ENCODE data around the gene SGPP2.

SGPP2 gene

GRCh38 chr2:222525811-222526210, 101.5 kb downstream of the SGPP2 start:
- no peak for DNase-seq (ENCODE audit: low spot score)

- DNase-seq (ENCODE audit: low spot score), result no peak
Measured at GRCh38 chr2:222526480-222527277, 102.3 kb downstream of the SGPP2 start.

- no peak for DNase-seq (ENCODE audit: low spot score)
Measured at GRCh38 chr2:222532315-222532714, 108.0 kb downstream of the SGPP2 start.

- DNase-seq (ENCODE audit: low spot score), result no peak
Measured at GRCh38 chr2:222535477-222535876, 111.1 kb downstream of the SGPP2 start.

- DNase-seq (ENCODE audit: low spot score), result no peak
Measured at GRCh38 chr2:222538535-222538934, 114.2 kb downstream of the SGPP2 start.

GRCh38 chr2:222544661-222545060, 120.3 kb downstream of the SGPP2 start:
- no peak for DNase-seq (ENCODE audit: low spot score)

GRCh38 chr2:222545823-222546795, 121.8 kb downstream of the SGPP2 start:
- no peak for DNase-seq (ENCODE audit: low spot score)

GRCh38 chr2:222547083-222547482, 122.7 kb downstream of the SGPP2 start:
- no peak for DNase-seq (ENCODE audit: low spot score)

GRCh38 chr2:222548992-222549391, 124.6 kb downstream of the SGPP2 start:
- peak; percentile 40 for DNase-seq (ENCODE audit: low spot score)

- DNase-seq (ENCODE audit: low spot score), result no peak
Measured at GRCh38 chr2:222554517-222554916, 130.2 kb downstream of the SGPP2 start.

GRCh38 chr2:222561151-222561550, 136.8 kb downstream of the SGPP2 start:
- no peak for DNase-seq (ENCODE audit: low spot score)

GRCh38 chr2:222561817-222562645, 137.7 kb downstream of the SGPP2 start:
- peak; percentile 82 for DNase-seq (ENCODE audit: low spot score)

- no peak for DNase-seq (ENCODE audit: low spot score)
Measured at GRCh38 chr2:222563106-222563718, 138.9 kb downstream of the SGPP2 start.

- DNase-seq (ENCODE audit: low spot score), result no peak
Measured at GRCh38 chr2:222563936-222564335, 139.6 kb downstream of the SGPP2 start.

GRCh38 chr2:222566229-222566628, 141.9 kb downstream of the SGPP2 start:
- DNase-seq (ENCODE audit: low spot score), result no peak

- peak; percentile 39 for DNase-seq (ENCODE audit: low spot score)
Measured at GRCh38 chr2:222568865-222569264, 144.5 kb downstream of the SGPP2 start.

- DNase-seq (ENCODE audit: low spot score), result no peak
Measured at GRCh38 chr2:222569826-222570225, 145.5 kb downstream of the SGPP2 start.

GRCh38 chr2:222572264-222572721, 147.9 kb downstream of the SGPP2 start:
- no peak for DNase-seq (ENCODE audit: low spot score)

GRCh38 chr2:222572751-222573174, 148.4 kb downstream of the SGPP2 start:
- DNase-seq (ENCODE audit: low spot score), result no peak

GRCh38 chr2:222575618-222576017, 151.3 kb downstream of the SGPP2 start:
- no peak for DNase-seq (ENCODE audit: low spot score)
